Epithelial cell of esophagus (primary cell): Measurements from ENCODE around the gene SMIM36.

Experiments used
- DNase-seq: peaks from one replicate; pipeline ENCODE4 v3.0.0; 2010; ENCODE audit warnings: low read depth
- H3K4me3 ChIP-seq: 2 replicates; pipeline ENCODE4 v1.5.1; 2011; ENCODE audit warnings: mild to moderate bottlenecking, low read length, control low read depth
- TF ChIP-seq, protein P1 (sequence below): IDR thresholded peaks from 2 replicates; pipeline ENCODE4 v1.5.1; 2011; ENCODE audit warnings: low read depth, mild to moderate bottlenecking, low read length, control low read depth, inconsistent platforms; ENCODE audit not compliant: insufficient read depth; ENCODE audit errors: missing control alignments

SMIM36 gene

DNA sequence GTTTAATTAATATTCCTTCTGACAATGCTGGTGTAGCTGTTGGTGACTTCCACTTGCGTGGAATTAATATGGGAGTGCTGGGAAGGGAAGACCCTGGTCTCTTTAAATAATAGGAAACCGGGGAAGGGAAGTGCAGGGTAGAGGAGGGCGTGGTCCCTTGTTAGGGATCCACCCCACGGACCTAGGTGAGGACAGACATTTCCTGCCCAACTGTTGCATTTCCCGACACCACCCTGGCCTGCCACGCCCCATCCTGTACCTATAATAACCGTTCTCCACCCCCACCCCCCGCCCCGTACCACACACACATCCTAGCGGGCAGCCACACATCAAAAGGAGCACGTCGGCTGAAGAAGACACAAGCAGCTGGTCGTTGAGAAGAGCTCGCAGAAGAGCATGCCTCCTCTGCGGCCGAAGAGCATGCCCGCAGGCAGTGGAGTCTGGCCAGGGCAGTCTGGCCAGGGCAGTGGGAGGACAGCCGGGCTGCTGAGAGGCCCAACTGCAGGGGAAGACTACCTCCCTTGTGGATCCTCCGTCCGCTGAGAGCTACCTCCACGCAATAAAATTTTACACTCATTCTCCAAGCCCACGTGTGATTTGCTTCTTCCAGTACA, 52.9 kb downstream of the SMIM36 start:
- H3K4me3 ChIP-seq = no peak overlapping the region
- no peak for DNase-seq

DNA sequence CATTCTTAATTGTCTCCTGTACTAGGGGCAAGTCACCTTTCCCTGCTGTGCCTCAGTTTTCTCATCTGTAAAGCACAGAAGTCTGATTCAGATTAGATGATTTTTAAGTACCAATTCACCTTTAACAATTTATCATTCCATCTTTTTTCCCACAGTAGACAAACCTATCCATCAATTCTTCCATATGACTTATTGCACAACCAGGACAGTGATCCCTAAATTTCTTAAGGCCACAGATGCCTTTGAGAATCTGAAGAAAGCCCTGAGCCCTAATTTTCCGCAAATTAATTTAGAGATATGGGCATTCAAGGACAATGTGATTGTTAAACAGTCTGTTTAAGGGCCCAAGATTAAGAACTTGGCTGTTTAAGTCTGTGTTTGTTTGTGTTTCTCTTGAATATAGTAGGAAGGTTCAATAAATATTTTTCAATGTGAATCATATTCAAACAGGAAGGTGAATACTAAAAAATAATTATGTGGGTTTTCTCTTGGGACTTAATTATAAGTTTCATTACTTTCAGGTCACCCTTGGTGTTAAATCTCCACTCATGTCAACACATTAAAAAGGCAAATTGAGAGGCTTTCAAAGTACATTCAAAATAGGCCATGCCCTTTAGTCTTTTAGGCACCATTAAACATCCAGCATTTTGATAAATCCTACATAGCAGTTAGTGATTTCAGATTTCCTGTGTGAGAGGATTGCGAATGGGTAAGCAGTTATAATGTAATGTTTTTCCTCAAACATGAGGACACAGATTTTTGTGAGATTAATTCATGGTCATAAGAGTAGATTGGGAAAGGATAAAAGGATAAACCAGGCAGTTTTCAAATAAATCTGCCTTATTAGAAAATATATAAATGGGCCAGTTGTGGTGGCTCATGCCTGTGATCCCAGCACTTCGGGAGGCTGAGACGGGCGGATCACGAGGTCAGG, 54.7 kb downstream of the SMIM36 start:
- no peak for DNase-seq
- TF ChIP-seq, protein P1, sequence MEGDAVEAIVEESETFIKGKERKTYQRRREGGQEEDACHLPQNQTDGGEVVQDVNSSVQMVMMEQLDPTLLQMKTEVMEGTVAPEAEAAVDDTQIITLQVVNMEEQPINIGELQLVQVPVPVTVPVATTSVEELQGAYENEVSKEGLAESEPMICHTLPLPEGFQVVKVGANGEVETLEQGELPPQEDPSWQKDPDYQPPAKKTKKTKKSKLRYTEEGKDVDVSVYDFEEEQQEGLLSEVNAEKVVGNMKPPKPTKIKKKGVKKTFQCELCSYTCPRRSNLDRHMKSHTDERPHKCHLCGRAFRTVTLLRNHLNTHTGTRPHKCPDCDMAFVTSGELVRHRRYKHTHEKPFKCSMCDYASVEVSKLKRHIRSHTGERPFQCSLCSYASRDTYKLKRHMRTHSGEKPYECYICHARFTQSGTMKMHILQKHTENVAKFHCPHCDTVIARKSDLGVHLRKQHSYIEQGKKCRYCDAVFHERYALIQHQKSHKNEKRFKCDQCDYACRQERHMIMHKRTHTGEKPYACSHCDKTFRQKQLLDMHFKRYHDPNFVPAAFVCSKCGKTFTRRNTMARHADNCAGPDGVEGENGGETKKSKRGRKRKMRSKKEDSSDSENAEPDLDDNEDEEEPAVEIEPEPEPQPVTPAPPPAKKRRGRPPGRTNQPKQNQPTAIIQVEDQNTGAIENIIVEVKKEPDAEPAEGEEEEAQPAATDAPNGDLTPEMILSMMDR = no peak
- no peak overlapping the region for H3K4me3 ChIP-seq

More for the DNA sequence above, 52.9 kb downstream of the SMIM36 start:
- TF ChIP-seq, protein P1 = no peak

DNA sequence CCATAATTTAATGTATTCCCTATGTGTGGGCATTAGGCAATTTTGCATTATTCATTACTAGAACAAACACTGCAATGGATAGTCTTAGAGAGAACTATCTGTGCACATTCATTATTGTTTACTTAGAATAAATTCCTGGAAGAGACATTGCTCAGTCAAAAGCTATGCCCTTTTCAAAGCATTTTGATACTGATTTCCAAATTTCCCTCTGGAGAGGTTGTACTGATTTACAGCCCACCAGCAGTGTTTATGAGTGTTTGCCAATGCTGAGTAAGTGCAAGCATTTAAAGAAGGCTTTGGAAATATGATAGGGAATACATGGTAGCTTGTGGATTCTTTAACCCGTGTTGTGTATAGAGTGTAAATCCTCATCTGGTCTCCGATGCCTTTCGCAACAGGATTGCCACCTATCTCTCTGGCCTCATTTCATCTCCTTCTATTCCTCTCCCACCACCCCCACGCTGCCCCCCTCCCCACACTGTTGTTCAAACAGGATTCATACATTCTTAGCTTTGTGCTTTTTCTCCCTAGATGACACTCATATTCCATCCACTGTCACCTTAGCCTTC, 56.3 kb downstream of the SMIM36 start:
- TF ChIP-seq, protein P1 = no peak
- no peak overlapping the region for H3K4me3 ChIP-seq
- peak; percentile 78 for DNase-seq

DNA sequence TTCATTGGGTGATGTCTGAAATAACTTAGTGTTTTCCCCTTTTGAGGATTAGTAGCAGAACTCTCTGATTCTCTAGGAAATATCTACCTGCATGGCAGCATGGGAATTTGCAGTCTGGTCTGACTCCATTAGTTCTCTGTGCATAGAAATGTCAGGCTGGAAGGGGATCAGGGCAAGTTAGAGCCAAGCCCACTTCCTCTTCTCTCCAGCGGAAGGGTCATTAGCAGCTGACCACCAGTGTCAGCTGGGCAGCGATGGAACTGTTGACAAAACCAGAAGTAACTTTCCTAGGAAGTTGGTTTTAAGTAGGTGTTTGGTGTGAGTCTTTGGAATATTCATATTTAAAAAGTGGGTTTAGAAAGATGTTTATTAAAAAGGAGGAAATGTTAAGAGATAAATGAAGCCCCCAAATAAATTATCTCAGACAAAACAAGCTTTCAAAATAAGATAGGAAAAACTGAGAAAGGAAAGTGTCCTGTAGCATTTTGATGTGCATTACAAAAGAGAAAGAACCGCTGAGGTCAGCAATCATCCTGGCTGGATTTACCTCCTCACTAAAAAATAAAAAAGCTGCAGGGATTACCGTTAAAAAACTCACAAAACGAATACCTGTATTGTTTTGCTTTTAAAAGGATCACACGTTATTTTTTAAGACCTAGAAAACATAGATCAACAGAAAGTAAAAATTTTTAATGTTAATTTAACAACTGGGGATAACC, 57.3 kb downstream of the SMIM36 start:
- H3K4me3 ChIP-seq = no peak overlapping the region
- DNase-seq = no peak
- TF ChIP-seq, protein P1 = no peak

DNA sequence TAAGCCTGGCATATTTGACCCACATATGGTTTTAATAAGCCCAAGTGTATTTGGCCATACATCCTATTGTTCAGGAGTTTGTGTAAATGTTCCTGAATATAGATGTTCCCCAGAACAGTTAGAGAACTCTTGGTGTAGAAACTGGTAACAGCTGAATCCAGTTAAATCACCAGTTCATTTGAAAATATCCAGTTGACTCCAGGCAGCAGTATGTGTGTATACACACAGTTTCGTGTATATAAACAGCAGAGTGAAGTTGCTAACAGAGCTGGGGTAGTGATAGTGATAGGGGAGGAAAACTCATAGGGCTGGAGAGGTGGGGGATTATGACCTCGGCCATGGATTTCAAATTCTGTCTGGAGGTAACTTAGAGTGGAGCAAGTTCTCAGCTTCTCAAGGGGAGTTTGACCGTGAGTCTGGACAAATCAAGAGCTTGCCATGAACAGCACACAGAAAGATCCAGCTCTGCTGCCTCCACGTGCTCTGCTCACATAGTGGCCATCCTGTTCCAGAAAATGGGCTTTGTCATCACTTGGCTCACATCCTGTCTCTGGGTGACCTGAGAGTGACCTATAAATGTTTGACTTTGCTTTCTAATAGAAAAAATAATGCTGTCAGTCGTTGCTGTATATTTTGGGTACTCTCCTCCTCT, 59.0 kb downstream of the SMIM36 start:
- TF ChIP-seq, protein P1 = no peak
- DNase-seq = peak; percentile 35
- H3K4me3 ChIP-seq = no peak overlapping the region

DNA sequence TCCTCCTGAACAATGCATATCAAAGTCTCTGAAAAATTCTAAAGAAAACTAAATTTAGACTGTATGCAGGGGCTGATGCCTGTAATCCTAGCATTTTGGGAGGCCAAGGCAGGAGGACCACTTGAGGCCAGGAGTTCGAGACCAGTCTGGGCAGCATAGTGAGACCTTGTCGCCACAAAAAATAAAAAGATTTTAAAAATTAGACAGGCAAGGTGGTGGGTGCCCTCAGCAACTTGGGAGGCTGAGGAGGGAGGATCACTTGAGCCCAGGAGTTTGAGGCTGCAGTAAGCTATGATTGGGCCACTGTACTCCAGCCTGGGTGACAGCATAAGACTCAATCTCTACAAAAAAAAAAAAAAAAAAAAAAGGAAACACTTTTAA, 59.5 kb downstream of the SMIM36 start:
- no peak overlapping the region for H3K4me3 ChIP-seq
- TF ChIP-seq, protein P1 = no peak

More for the DNA sequence above, 59.5 kb downstream of the SMIM36 start:
- no peak for DNase-seq
